ENCODE data around the gene ITSN1.
"Not testable (repeated sequence)": the region's sequence is repeated elsewhere in the genome, so short reads cannot be mapped to it uniquely, and the experiment has no call there.

ITSN1 gene

GRCh38 chr21:33890187-33890586, 247.9 kb downstream of the ITSN1 start:
- no peak for DNase-seq (ENCODE audit: low read depth, low spot score)

- DNase-seq (ENCODE audit: low read depth, low spot score): no peak
Measured at GRCh38 chr21:33892853-33893252, 250.6 kb downstream of the ITSN1 start.

- DNase-seq (ENCODE audit: low read depth, low spot score): no peak
Measured at GRCh38 chr21:33893917-33894316, 251.6 kb downstream of the ITSN1 start.

- peak; percentile 58 for DNase-seq (ENCODE audit: low read depth, low spot score)
Measured at GRCh38 chr21:33894736-33895288, 252.5 kb downstream of the ITSN1 start.

- DNase-seq (ENCODE audit: low read depth, low spot score): no peak
Measured at GRCh38 chr21:33895356-33895755, 253.1 kb downstream of the ITSN1 start.

- DNase-seq (ENCODE audit: low read depth, low spot score): no peak
Measured at GRCh38 chr21:33896691-33897090, 254.4 kb downstream of the ITSN1 start.

- no peak for DNase-seq (ENCODE audit: low read depth, low spot score)
Measured at GRCh38 chr21:33897098-33897497, 254.8 kb downstream of the ITSN1 start.

- DNase-seq (ENCODE audit: low read depth, low spot score): no peak
Measured at GRCh38 chr21:33897739-33898138, 255.4 kb downstream of the ITSN1 start.

GRCh38 chr21:33898586-33898985, 256.3 kb downstream of the ITSN1 start:
- DNase-seq (ENCODE audit: low read depth, low spot score): no peak

- DNase-seq (ENCODE audit: low read depth, low spot score): no peak
Measured at GRCh38 chr21:33899199-33899598, 256.9 kb downstream of the ITSN1 start.

- DNase-seq (ENCODE audit: low read depth, low spot score): no peak
Measured at GRCh38 chr21:33901412-33902288, 259.3 kb downstream of the ITSN1 start.

- DNase-seq (ENCODE audit: low read depth, low spot score): no peak
Measured at GRCh38 chr21:33902349-33902748, 260.0 kb downstream of the ITSN1 start.

GRCh38 chr21:33904041-33904440, 261.7 kb downstream of the ITSN1 start:
- no peak for DNase-seq (ENCODE audit: low read depth, low spot score)

GRCh38 chr21:33908760-33909159, 266.5 kb downstream of the ITSN1 start:
- DNase-seq (ENCODE audit: low read depth, low spot score): no peak

- DNase-seq (ENCODE audit: low read depth, low spot score): no peak
Measured at GRCh38 chr21:33909756-33910155, 267.5 kb downstream of the ITSN1 start.

GRCh38 chr21:33914188-33914587, 271.9 kb downstream of the ITSN1 start:
- no peak for DNase-seq (ENCODE audit: low read depth, low spot score)

- DNase-seq (ENCODE audit: low read depth, low spot score): peak; percentile 90
Measured at GRCh38 chr21:33915368-33916199, 273.3 kb downstream of the ITSN1 start, which contains the start of gene ATP5PO. Gene ATP5PO, minus strand, starts transcription at chr21:33915804. Its CDS starts 41 bp downstream, at chr21:33915763.

GRCh38 chr21:33916200-33916567, 273.9 kb downstream of the ITSN1 start:
- DNase-seq (ENCODE audit: low read depth, low spot score): no peak

- DNase-seq (ENCODE audit: low read depth, low spot score): no peak
Measured at GRCh38 chr21:33917421-33917820, 275.1 kb downstream of the ITSN1 start.

GRCh38 chr21:33924079-33924765, 281.9 kb downstream of the ITSN1 start:
- DNase-seq (ENCODE audit: low read depth, low spot score): peak; percentile 78

- DNase-seq (ENCODE audit: low read depth, low spot score): no peak
Measured at GRCh38 chr21:33924766-33925100, 282.4 kb downstream of the ITSN1 start.

- DNase-seq (ENCODE audit: low read depth, low spot score): not testable (repeated sequence)
Measured at GRCh38 chr21:33926248-33926647, 283.9 kb downstream of the ITSN1 start.
